K562 (cell line): ENCODE data around the gene TPK1. TPM values are rescaled to one million over a fixed set of nuclear protein-coding genes. Genes with fewer than 3 reads are reported as not detected.

Source experiments
- ATAC-seq: fragments of 200-7000 bp; cut with Tn5 transposase; 3 replicates; pipeline ENCODE4 v1.9.1; 2020; ENCODE audit warnings: moderate library complexity
- BruUV-seq: library from RNA; stranded (reverse); fragments of 400-500 nt; replicated peaks from 2 replicates; lab custom pipeline; 2021; lab: Mats Ljungman, UMichigan
- CTCF ChIA-PET: fragments of 300-600 bp; formaldehyde crosslinking; extraction: SDS; loops from one replicate; lab custom pipeline; 2021; ENCODE audit warnings: low intra/inter-chr PET ratio; lab: Yijun Ruan, JAX
- POLR2A ChIA-PET: fragments of 300-600, 350-650 bp; sonication (Branson Sonifier 250); formaldehyde crosslinking; extraction: SDS; loops from one replicate; lab custom pipeline; 2021; ENCODE audit warnings: antibody characterized with exemption, inconsistent platforms; lab: Yijun Ruan, JAX
- DNase-seq, 4 experiments: peaks; one replicate each; pipeline versions ENCODE4 v3.0.0 to v3.0.0-alpha.2; 2011 to 2018; ENCODE audit warnings: low spot score in 3 of 4, mixed read lengths in 3 of 4; ENCODE audit errors: extremely low read depth in 1 of 4
- FAIRE-seq: peaks from 2 replicates; lab custom pipeline; 2011; peaks lifted over from hg19 to GRCh38; lab: Jason Lieb, UNC
- H2AFZ ChIP-seq: 2 replicates; pipeline ENCODE4 v1.6.0; 2011; ENCODE audit warnings: low read depth, low read length, control low read depth, inconsistent platforms
- H3K27ac ChIP-seq: fragments of 200-600 bp; 3 replicates; pipeline ENCODE4 v1.8.0; 2011; ENCODE audit warnings: low read depth, mild to moderate bottlenecking, control low read depth, inconsistent platforms, low read length, moderate library complexity, mixed read lengths; ENCODE audit errors: extremely low read depth
- H3K27me3 ChIP-seq, 2 experiments: fragments of 300-600 bp in 1 of 2; 2 replicates in 1 of 2; 3 replicates in 1 of 2; pipeline versions ENCODE4 v1.6.0 to v1.8.0; 2011; ENCODE audit warnings: inconsistent platforms in 2 of 2, low read length in 2 of 2, mild to moderate bottlenecking in 1 of 2, mixed read lengths in 1 of 2, moderate library complexity in 1 of 2; ENCODE audit not compliant: control insufficient read depth in 2 of 2, insufficient read depth in 2 of 2
- H3K36me3 ChIP-seq: fragments of 300-600 bp; 3 replicates; pipeline ENCODE4 v1.8.0; 2011; ENCODE audit warnings: mild to moderate bottlenecking, low read length, inconsistent platforms; ENCODE audit not compliant: control insufficient read depth, insufficient read depth
- H3K4me1 ChIP-seq, 2 experiments: fragments of 200-600 bp in 1 of 2; replicated peaks in 1 of 2; 2 replicates in 1 of 2; 3 replicates in 1 of 2; pipeline versions ENCODE4 v1.5.1 to v1.8.0; 2011; ENCODE audit warnings: inconsistent platforms in 2 of 2, low read length in 2 of 2, mild to moderate bottlenecking in 1 of 2, mixed read lengths in 1 of 2, moderate library complexity in 1 of 2; ENCODE audit not compliant: control insufficient read depth in 2 of 2, insufficient read depth in 2 of 2
- H3K4me2 ChIP-seq: 2 replicates; pipeline ENCODE4 v1.6.1; 2011; ENCODE audit warnings: low read length, control low read depth, inconsistent platforms, mixed read lengths; ENCODE audit not compliant: insufficient read depth
- H3K4me3 ChIP-seq: fragments of 200-600 bp; sonication (generic), shearing (Covaris generic); 2 replicates; pipeline ENCODE4 v1.5.1; 2016; ENCODE audit warnings: control low read depth, inconsistent platforms
- H3K79me2 ChIP-seq: fragments of 200-600 bp; 3 replicates; pipeline ENCODE4 v1.8.0; 2011; ENCODE audit warnings: low read length, inconsistent platforms; ENCODE audit not compliant: control insufficient read depth, insufficient read depth
- H3K9ac ChIP-seq, 2 experiments: 2 replicates each; pipeline versions ENCODE4 v1.6.0 to v1.6.1; 2011; ENCODE audit warnings: low read depth in 2 of 2, low read length in 2 of 2, control low read depth in 1 of 2, inconsistent platforms in 1 of 2, mild to moderate bottlenecking in 1 of 2, mixed read lengths in 1 of 2; ENCODE audit not compliant: insufficient read depth in 1 of 2
- H3K9me1 ChIP-seq: one replicate; pipeline ENCODE4 v1.6.0; 2011; ENCODE audit warnings: inconsistent platforms, mild to moderate bottlenecking, low read length, moderate library complexity; ENCODE audit not compliant: control insufficient read depth, insufficient read depth
- H3K9me3 ChIP-seq: replicated peaks from 2 replicates; pipeline ENCODE4 v1.5.1; 2011; ENCODE audit warnings: low read depth, low read length, inconsistent platforms; ENCODE audit not compliant: control insufficient read depth, insufficient read depth
- H4K20me1 ChIP-seq: replicated peaks from 2 replicates; pipeline ENCODE4 v1.6.1; 2011; ENCODE audit warnings: low read length, inconsistent platforms, mixed read lengths; ENCODE audit not compliant: control insufficient read depth, insufficient read depth
- CBX1 ChIP-seq: sonication (generic); IDR thresholded peaks from 2 replicates; pipeline ENCODE4 v1.6.1; 2016; ENCODE audit warnings: antibody characterized with exemption, low read depth, mild to moderate bottlenecking
- ESRRB ChIP-seq: fragments of 250-450 bp; sonication (Bioruptor Pico); IDR thresholded peaks from 2 replicates; pipeline ENCODE4 v1.5.0; 2020; ENCODE audit warnings: mild to moderate bottlenecking, moderate library complexity, borderline replicate concordance
- FOXJ3 ChIP-seq: sonication (generic); formaldehyde crosslinking; IDR thresholded peaks from 2 replicates; pipeline ENCODE4 v1.4.0; 2020; ENCODE audit warnings: mild to moderate bottlenecking, missing genetic modification reagents
- FOXK1 ChIP-seq: sonication (generic); formaldehyde crosslinking; IDR thresholded peaks from 2 replicates; pipeline ENCODE4 v1.8.0; 2022; ENCODE audit warnings: missing genetic modification reagents, mild to moderate bottlenecking, borderline replicate concordance
- HDAC3 ChIP-seq: fragments of 450-650 bp; IDR thresholded peaks from 2 replicates; pipeline ENCODE4 v1.6.1; 2018; ENCODE audit warnings: borderline replicate concordance, mild to moderate bottlenecking, moderate library complexity; ENCODE audit not compliant: partially characterized antibody
- HSF4 ChIP-seq: fragments of 250-450 bp; sonication (Bioruptor Pico); IDR thresholded peaks from 2 replicates; pipeline ENCODE4 v2.1.2; 2022; ENCODE audit warnings: mild to moderate bottlenecking, moderate library complexity, borderline replicate concordance
- JUNB ChIP-seq: fragments of 450-650 bp; formaldehyde crosslinking; conservative IDR thresholded peaks from 2 replicates; pipeline ENCODE4 v1.4.0; 2020; ENCODE audit warnings: mild to moderate bottlenecking
- MCM7 ChIP-seq, 2 experiments: fragments of 450-650 bp; IDR thresholded peaks; 2 replicates each; pipeline ENCODE4 v1.6.1; 2016 to 2018
- NCOR1 ChIP-seq: fragments of 450-650 bp; IDR thresholded peaks from 2 replicates; pipeline ENCODE4 v1.6.1; 2016; ENCODE audit warnings: mild to moderate bottlenecking, moderate library complexity
- NR3C1 ChIP-seq: sonication (generic); formaldehyde crosslinking; IDR thresholded peaks from 2 replicates; pipeline ENCODE4 v1.8.1; 2022; ENCODE audit warnings: missing genetic modification reagents
- POLR2AphosphoS2 ChIP-seq: IDR thresholded peaks from 2 replicates; pipeline ENCODE4 v1.6.1; 2012; ENCODE audit warnings: low read length, improper control_type of control experiment
- TEAD2 ChIP-seq: fragments of 450-650 bp; IDR thresholded peaks from 2 replicates; pipeline ENCODE4 v1.6.1; 2016; ENCODE audit warnings: missing genetic modification characterization, control low read depth, missing compliant biosample characterization
- ZBTB12 ChIP-seq: fragments of 250-450 bp; sonication (Bioruptor Pico); IDR thresholded peaks from 2 replicates; pipeline ENCODE4 v1.4.0; 2020
- ZBTB34 ChIP-seq: fragments of 250-450 bp; sonication (Bioruptor Pico); IDR thresholded peaks from 2 replicates; pipeline ENCODE4 v1.8.0; 2021; ENCODE audit warnings: mild to moderate bottlenecking, moderate library complexity
- WGBS: fragments of 100-300 bp; shearing (Covaris generic); methylation state at CpG from one replicate; pipeline ENCODE4 v1.1.6; 2016; ENCODE audit warnings: low coverage, mixed read lengths; ENCODE audit not compliant: insufficient coverage; ENCODE audit errors: missing lambda C conversion rate; 5-methylcytosine and 5-hydroxymethylcytosine counted together
- in situ Hi-C: fragments of 300-500 bp; cut with MboI; formaldehyde crosslinking; loops from 4 replicates; pipeline ENCODE4 v1.15.0; 2018; ENCODE audit warnings: inconsistent platforms, mixed read lengths
- intact Hi-C: fragments of 100-400 bp; cut with micrococcal nuclease; formaldehyde crosslinking; loops from 2 replicates; pipeline ENCODE4 v1.14.2; 2022
- polyA plus RNA-seq, 8 experiments: library from polyadenylated mRNA; depleted of rRNA in 4 of 8; stranded (reverse) in 5 of 8; unstranded in 3 of 8; fragments of >200 nt; fragmentation: Nextera tagmentation in 2 of 8; fragmentation: Illumina TruSeq in 1 of 8; extraction: Ambion mirVana in 2 of 8; extraction: Trizol in 1 of 8; gene quantifications; 2 replicates each; pipeline versions ENCODE4 v1.2.1 to v1.2.3, GENCODE V29; 2011 to 2014; ENCODE audit warnings: inconsistent platforms in 1 of 8, missing spikeins in 1 of 8
- total RNA-seq, 7 experiments: library from RNA; depleted of rRNA in 6 of 7; stranded (reverse); fragments of >200 nt in 6 of 7; fragmentation: Illumina TruSeq in 2 of 7; extraction: Trizol in 2 of 7; gene quantifications; 2 replicates each; pipeline versions ENCODE4 v1.2.1 to v1.2.3, GENCODE V29; 2011 to 2021; ENCODE audit warnings: low replicate concordance in 1 of 7

The TPK1 gene
- total and polyA plus RNA-seq, 9 of the 15 experiments (the other 6 are each of a cell fraction or from before 2014, with no cell fraction given), result 5.1 to 16.2 (median 9.2) TPM

- no peak overlapping the region for H3K27ac ChIP-seq
- H3K4me1 ChIP-seq, result no peaks in the 10 kb centered on the region
- H3K27me3 ChIP-seq, result no peaks in the 10 kb centered on the region
- no peak overlapping the region for H3K9ac ChIP-seq
- H2AFZ ChIP-seq, result no peak overlapping the region
- ChIA-PET CTCF (no interaction called here), POLR2A (no interaction called here)
- BruUV-seq, result no TSS peak
- H3K9me3 ChIP-seq, result no peaks in the 10 kb centered on the region
- no peaks in the 10 kb centered on the region for H4K20me1 ChIP-seq
- DNase-seq (no peak), FAIRE-seq (no peak), ATAC-seq (no peak)
- H3K4me3 ChIP-seq, result no peak overlapping the region
- no peaks in the 10 kb centered on the region for H3K9me1 ChIP-seq
- H3K4me2 ChIP-seq, result no peak overlapping the region
- WGBS, result 2% methylated on average over 4 of the region's 4 CpGs
- in situ Hi-C loops, result no loop called here
- H3K36me3 ChIP-seq, result no peaks in the 10 kb centered on the region
- H3K79me2 ChIP-seq, result no peaks in the 10 kb centered on the region
- TF ChIP-seq JUNB (no peak), FOXJ3 (0 out of 2 replicates have a peak, but pooled peaks have one; percentile 15)
- intact Hi-C loops, result no loop called here
These were observed 247.2 kb downstream of the TPK1 start for GRCh38 chr7:144588559-144589051.

- ChIA-PET CTCF (no interaction called here), POLR2A (no interaction called here)
- Histone ChIP-seq H3K27me3 (no peaks in the 10 kb centered on the region), H3K27ac (no peak overlapping the region), H3K4me1 (no peaks in the 10 kb centered on the region), H4K20me1 (no peaks in the 10 kb centered on the region), H3K4me3 (no peak overlapping the region), H3K9me3 (no peaks in the 10 kb centered on the region), H3K9ac (no peak overlapping the region), H3K36me3 (no peaks in the 10 kb centered on the region), H3K9me1 (no peaks in the 10 kb centered on the region), H3K79me2 (no peaks in the 10 kb centered on the region), H2AFZ (no peak overlapping the region), H3K4me2 (no peak overlapping the region)
- in situ Hi-C loops (no loop called here), intact Hi-C loops (no loop called here)
- BruUV-seq, result no TSS peak
- 0% methylated on average over 1 of the region's 1 CpG for WGBS
- no peak for TF ChIP-seq FOXK1 (CRISPR knock-in tag)
- no peak for TF ChIP-seq TEAD2 (tag)
- no peak for TF ChIP-seq ZBTB34 (CRISPR knock-in tag)
- TF ChIP-seq NCOR1, result no peak
- no peak for TF ChIP-seq CBX1
- TF ChIP-seq HSF4 (CRISPR knock-in tag), result no peak
- no peak for TF ChIP-seq HDAC3
- no peak for TF ChIP-seq ESRRB (CRISPR knock-in tag)
- no peak for TF ChIP-seq NR3C1 (CRISPR knock-in tag)
- TF ChIP-seq POLR2AphosphoS2, result no peak
- TF ChIP-seq MCM7 (IDR thresholded peaks at IDR 0.05), result no peak
- no peak for TF ChIP-seq ZBTB12 (CRISPR knock-in tag)
- DNase-seq, result no peak
- FAIRE-seq, result no peak
- ATAC-seq, result no peak
These were observed 248.2 kb downstream of the TPK1 start for GRCh38 chr7:144587701-144588100.
